IMR-90 (cell line): ENCODE results near the gene GRID1. TPM values are rescaled to one million over a fixed set of nuclear protein-coding genes. Genes with fewer than 3 reads are reported as not detected.

Source experiments
- ATAC-seq: fragments of 200-7000 bp; cut with Tn5 transposase; 2 replicates; pipeline ENCODE4 v1.9.1; 2020; ENCODE audit warnings: low read depth, mild to moderate bottlenecking, moderate library complexity
- BruUV-seq: library from RNA; stranded (reverse); fragments of 400-500 nt; replicated peaks from 2 replicates; lab custom pipeline; 2021; lab: Mats Ljungman, UMichigan
- CTCF ChIA-PET: fragments of 300-600 bp; formaldehyde crosslinking; extraction: SDS; loops from one replicate; lab custom pipeline; 2021; ENCODE audit warnings: antibody characterized with exemption; lab: Yijun Ruan, JAX
- POLR2A ChIA-PET: fragments of 300-600 bp; sonication (Branson Sonifier 250); formaldehyde crosslinking; loops from one replicate; lab custom pipeline; 2022; ENCODE audit warnings: antibody characterized with exemption; ENCODE audit not compliant: unreplicated experiment; lab: Charles Lee
- DNase-seq: peaks from one replicate; pipeline ENCODE4 v3.0.0; 2013
- H2AFZ ChIP-seq: replicated peaks from 2 replicates; pipeline ENCODE3; 2013; ENCODE audit warnings: low read length, mild to moderate bottlenecking; ENCODE audit not compliant: poor library complexity
- H2AK5ac ChIP-seq: 2 replicates; pipeline ENCODE4 v1.6.1; 2013; ENCODE audit warnings: low read depth, low read length, inconsistent platforms
- H2AK9ac ChIP-seq: replicated peaks from 2 replicates; pipeline ENCODE3; 2013; ENCODE audit warnings: mild to moderate bottlenecking, low read depth, low read length, moderate library complexity; ENCODE audit not compliant: poor library complexity
- H2BK120ac ChIP-seq: 2 replicates; pipeline ENCODE4 v1.6.1; 2013; ENCODE audit warnings: low read depth, low read length, inconsistent platforms
- H2BK15ac ChIP-seq: 3 replicates; pipeline ENCODE4 v1.6.1; 2013; ENCODE audit warnings: low read depth, low read length, inconsistent platforms
- H2BK20ac ChIP-seq: 2 replicates; pipeline ENCODE4 v1.6.1; 2013; ENCODE audit warnings: low read depth, mild to moderate bottlenecking, inconsistent platforms, low read length, moderate library complexity
- H2BK5ac ChIP-seq: 2 replicates; pipeline ENCODE4 v1.6.1; 2013; ENCODE audit warnings: mild to moderate bottlenecking, low read depth, low read length, inconsistent platforms; ENCODE audit not compliant: poor library complexity, severe bottlenecking
- H3K14ac ChIP-seq: replicated peaks from 2 replicates; pipeline ENCODE4 v1.6.1; 2013; ENCODE audit warnings: low read depth, low read length, inconsistent platforms
- H3K18ac ChIP-seq: 2 replicates; pipeline ENCODE4 v1.6.1; 2013; ENCODE audit warnings: low read depth, low read length, control low read depth
- H3K23ac ChIP-seq: 2 replicates; pipeline ENCODE4 v1.6.1; 2013; ENCODE audit warnings: low read depth, low read length, inconsistent platforms
- H3K27ac ChIP-seq: 2 replicates; pipeline ENCODE4 v1.5.1; 2013; ENCODE audit warnings: mild to moderate bottlenecking, control low read depth, low read length; ENCODE audit not compliant: insufficient read depth
- H3K27me3 ChIP-seq: 2 replicates; pipeline ENCODE4 v1.6.1; 2013; ENCODE audit warnings: low read length; ENCODE audit not compliant: control insufficient read depth, insufficient read depth
- H3K36me3 ChIP-seq: 2 replicates; pipeline ENCODE4 v1.6.1; 2013; ENCODE audit warnings: low read length, mixed read lengths; ENCODE audit not compliant: control insufficient read depth, insufficient read depth
- H3K4ac ChIP-seq: 2 replicates; pipeline ENCODE4 v1.6.1; 2013; ENCODE audit warnings: low read depth, low read length, inconsistent platforms
- H3K4me1 ChIP-seq: 2 replicates; pipeline ENCODE4 v1.6.1; 2013; ENCODE audit warnings: low read length, mixed read lengths; ENCODE audit not compliant: control insufficient read depth, insufficient read depth
- H3K4me2 ChIP-seq: 2 replicates; pipeline ENCODE4 v1.6.1; 2013; ENCODE audit warnings: low read depth, mild to moderate bottlenecking, control low read depth, low read length, moderate library complexity
- H3K4me3 ChIP-seq: 2 replicates; pipeline ENCODE4 v1.5.1; 2013; ENCODE audit warnings: low read depth, mild to moderate bottlenecking, control low read depth, low read length, moderate library complexity; ENCODE audit not compliant: insufficient read depth
- H3K56ac ChIP-seq: 2 replicates; pipeline ENCODE4 v1.6.1; 2013; ENCODE audit warnings: low read length, inconsistent platforms; ENCODE audit not compliant: insufficient read depth; ENCODE audit errors: extremely low read depth
- H3K79me1 ChIP-seq, 2 experiments: 2 replicates each; pipeline ENCODE4 v1.6.1; 2013; ENCODE audit warnings: low read length in 2 of 2, inconsistent platforms in 1 of 2, low read depth in 1 of 2
- H3K9ac ChIP-seq: 2 replicates; pipeline ENCODE4 v1.6.1; 2013; ENCODE audit warnings: low read depth, low read length, control low read depth
- H3K9me1 ChIP-seq: 2 replicates; pipeline ENCODE4 v1.6.1; 2013; ENCODE audit warnings: low read length, inconsistent platforms; ENCODE audit not compliant: insufficient read depth
- H3K9me3 ChIP-seq: 2 replicates; pipeline ENCODE4 v1.6.1; 2013; ENCODE audit warnings: low read length; ENCODE audit not compliant: control insufficient read depth, insufficient read depth
- H4K20me1 ChIP-seq: 2 replicates; pipeline ENCODE4 v1.6.1; 2013; ENCODE audit warnings: low read length, inconsistent platforms; ENCODE audit not compliant: insufficient read depth
- H4K5ac ChIP-seq: 2 replicates; pipeline ENCODE4 v1.6.1; 2013; ENCODE audit warnings: mild to moderate bottlenecking, low read depth, low read length, control low read depth
- H4K8ac ChIP-seq, 2 experiments: 2 replicates each; pipeline ENCODE4 v1.6.1; 2013; ENCODE audit warnings: low read depth in 2 of 2, low read length in 2 of 2, control low read depth in 1 of 2, inconsistent platforms in 1 of 2
- H4K91ac ChIP-seq: 2 replicates; pipeline ENCODE4 v1.6.1; 2013; ENCODE audit warnings: low read depth, low read length, inconsistent platforms; ENCODE audit not compliant: insufficient read depth
- CEBPB ChIP-seq: IDR thresholded peaks from 2 replicates; pipeline ENCODE4 v1.6.1; 2012; ENCODE audit warnings: low read depth, low read length, improper control_type of control experiment
- CHD1 ChIP-seq: IDR thresholded peaks from 2 replicates; pipeline ENCODE4 v1.6.1; 2012; ENCODE audit warnings: low read depth, low read length, improper control_type of control experiment
- FOS ChIP-seq: fragments of 150-350 bp; IDR thresholded peaks from 2 replicates; pipeline ENCODE4 v1.6.1; 2016; ENCODE audit warnings: low read depth, low read length
- MAFK ChIP-seq: IDR thresholded peaks from 2 replicates; pipeline ENCODE4 v1.6.1; 2012; ENCODE audit warnings: low read depth, low read length, improper control_type of control experiment
- MAZ ChIP-seq: IDR thresholded peaks from 2 replicates; pipeline ENCODE4 v1.6.1; 2012; ENCODE audit warnings: low read depth, mild to moderate bottlenecking, low read length, improper control_type of control experiment, moderate library complexity, borderline replicate concordance
- MXI1 ChIP-seq: IDR thresholded peaks from 2 replicates; pipeline ENCODE4 v1.6.1; 2012; ENCODE audit warnings: low read depth, mild to moderate bottlenecking, low read length, moderate library complexity, borderline replicate concordance
- NFE2L2 ChIP-seq: fragments of 150-350 bp; IDR thresholded peaks from 2 replicates; pipeline ENCODE4 v1.6.1; 2016; ENCODE audit warnings: low read depth, mild to moderate bottlenecking, low read length
- POLR2A ChIP-seq: IDR thresholded peaks from 2 replicates; pipeline ENCODE4 v1.6.1; 2012; ENCODE audit warnings: mild to moderate bottlenecking, low read depth, low read length
- RAD21 ChIP-seq: IDR thresholded peaks from 2 replicates; pipeline ENCODE4 v1.6.1; 2012; ENCODE audit warnings: low read length, improper control_type of control experiment
- RCOR1 ChIP-seq: IDR thresholded peaks from 2 replicates; pipeline ENCODE4 v1.6.1; 2012; ENCODE audit warnings: mild to moderate bottlenecking, low read length, improper control_type of control experiment; ENCODE audit not compliant: insufficient replicate concordance
- RFX5 ChIP-seq: IDR thresholded peaks from 2 replicates; pipeline ENCODE4 v1.8.0; 2012; ENCODE audit warnings: low read depth, mild to moderate bottlenecking, low read length, moderate library complexity
- SMC3 ChIP-seq: fragments of 150-350 bp; IDR thresholded peaks from 2 replicates; pipeline ENCODE4 v1.6.1; 2016; ENCODE audit warnings: low read depth, mild to moderate bottlenecking, antibody characterized with exemption, low read length, moderate library complexity
- USF2 ChIP-seq: fragments of 150-350 bp; IDR thresholded peaks from 2 replicates; pipeline ENCODE4 v1.6.1; 2017; ENCODE audit warnings: mild to moderate bottlenecking, antibody characterized with exemption, low read length, low read depth
- dilution Hi-C: fragments of 300-500 bp; cut with HindIII; formaldehyde crosslinking; loops from one replicate; pipeline ENCODE4 v1.14.3; 2018; ENCODE audit warnings: low sequenced_read_pairs; ENCODE audit not compliant: unreplicated experiment
- in situ Hi-C: fragments of 300-500 bp; cut with MboI; formaldehyde crosslinking; loops from 3 replicates; pipeline ENCODE4 v1.14.3; 2019; ENCODE audit warnings: low sequenced_read_pairs, inconsistent platforms, mixed read lengths
- intact Hi-C: fragments of 100-400 bp; cut with micrococcal nuclease; formaldehyde crosslinking; loops from 2 replicates; pipeline ENCODE4 v1.10.0; 2022
- polyA plus RNA-seq, 3 experiments: library from polyadenylated mRNA; depleted of rRNA; stranded (reverse); fragments of >200 nt; gene quantifications; 2 replicates each; pipeline ENCODE4 v1.2.3, GENCODE V29; 2012; ENCODE audit warnings: low replicate concordance in 1 of 3
- total RNA-seq: library from RNA; depleted of rRNA; stranded (reverse); fragments of >200 nt; gene quantifications from 2 replicates; pipeline ENCODE4 v1.2.3, GENCODE V29; 2012

Gene GRID1
- total and polyA plus RNA-seq, 2 of the 4 experiments (the other 2 are of a cell fraction), result not detected

GRCh38 chr10:85979598-85979997, 387.0 kb downstream of the GRID1 start:
- no peak overlapping the region for H2BK20ac ChIP-seq
- CTCF ChIA-PET, result no interaction called here
- H3K9me1 ChIP-seq, result no peaks in the 10 kb centered on the region
- TF ChIP-seq CHD1 (no peak), MAZ (no peak), USF2 (no peak), NFE2L2 (no peak), SMC3 (no peak), RAD21 (no peak), RCOR1 (no peak), MXI1 (no peak), POLR2A (no peak), FOS (no peak), RFX5 (no peak), MAFK (no peak), CEBPB (no peak)
- no peaks in the 10 kb centered on the region for H3K36me3 ChIP-seq
- intact Hi-C loops (no loop called here), dilution Hi-C loops (no loop called here), in situ Hi-C loops (no loop called here)
- no peaks in the 10 kb centered on the region for H3K79me1 ChIP-seq
- H3K56ac ChIP-seq, result no peak overlapping the region
- H3K9me3 ChIP-seq, result peaks cover 30% of the 10 kb centered on the region
- H2AK9ac ChIP-seq, result no peak overlapping the region
- H2BK120ac ChIP-seq, result no peak overlapping the region
- H3K27me3 ChIP-seq, result no peaks in the 10 kb centered on the region
- no peak overlapping the region for H2AFZ ChIP-seq
- no peak for ATAC-seq
- H4K91ac ChIP-seq, result no peak overlapping the region
- no peak overlapping the region for H3K14ac ChIP-seq
- H4K5ac ChIP-seq, result no peak overlapping the region
- H3K27ac ChIP-seq, result no peak overlapping the region
- DNase-seq, result no peak
- no peaks in the 10 kb centered on the region for H3K4me1 ChIP-seq
- no peak overlapping the region for H3K4ac ChIP-seq
- no TSS peak for BruUV-seq
- no peaks in the 10 kb centered on the region for H4K20me1 ChIP-seq
- no peak overlapping the region for H2BK15ac ChIP-seq
- H4K8ac ChIP-seq, result no peak overlapping the region
- no peak overlapping the region for H2AK5ac ChIP-seq
- H3K9ac ChIP-seq, result no peak overlapping the region
- H3K23ac ChIP-seq, result no peak overlapping the region
- H3K18ac ChIP-seq, result no peak overlapping the region
- POLR2A ChIA-PET, result no interaction called here
- H3K4me3 ChIP-seq, result no peak overlapping the region
- no peak overlapping the region for H2BK5ac ChIP-seq
- no peak overlapping the region for H3K4me2 ChIP-seq
